Prostate gland (tissue), 2 donors: ENCODE results near the gene ENOX1. TPM values are rescaled to one million over a fixed set of nuclear protein-coding genes. Genes with fewer than 3 reads are reported as not detected.
A peak's percentile ranks its signal among the peaks of the same experiment; 100 is the strongest.

ENCODE experiments used
- DNase-seq: peaks from one replicate; pipeline ENCODE4 v3.0.0-alpha.2; 2019; ENCODE audit warnings: low spot score
- H3K27ac ChIP-seq, 2 donors: fragments of 200-600 bp; sonication (generic); 2 replicates each; pipeline ENCODE4 v1.5.1; 2017 to 2019
- H3K27me3 ChIP-seq: fragments of 200-600 bp; sonication (generic); replicated peaks from 2 replicates; pipeline ENCODE4 v1.5.1; 2019; ENCODE audit not compliant: insufficient read depth
- H3K36me3 ChIP-seq, 2 donors: fragments of 200-600 bp; sonication (generic); 1 replicate in 1 of 2; 2 replicates in 1 of 2; pipeline versions ENCODE4 v1.5.1 to v1.8.1; 2017 to 2019
- H3K4me1 ChIP-seq: fragments of 200-600 bp; sonication (generic); replicated peaks from 2 replicates; pipeline ENCODE4 v1.5.1; 2019
- H3K4me3 ChIP-seq, 2 donors: fragments of 200-600 bp; sonication (generic); 2 replicates each; pipeline ENCODE4 v1.5.1; 2017 to 2019
- H3K9me3 ChIP-seq: fragments of 200-600 bp; sonication (generic); 2 replicates; pipeline ENCODE4 v1.5.1; 2017
- CTCF ChIP-seq, 4 experiments: fragments of 200-600 bp in 2 of 4; fragments of 450-650 bp in 2 of 4; sonication (generic) in 2 of 4; IDR thresholded peaks; 1 replicate in 3 of 4; 2 replicates in 1 of 4; pipeline ENCODE4 v1.5.1; 2016 to 2019; ENCODE audit warnings: antibody characterized with exemption in 4 of 4, mild to moderate bottlenecking in 2 of 4, moderate library complexity in 2 of 4
- POLR2A ChIP-seq: fragments of 450-650 bp; IDR thresholded peaks from one replicate; pipeline ENCODE4 v1.6.1; 2016; ENCODE audit warnings: antibody characterized with exemption, mild to moderate bottlenecking
- POLR2AphosphoS5 ChIP-seq: sonication (generic); formaldehyde crosslinking; IDR thresholded peaks from one replicate; pipeline ENCODE4 v1.6.1; 2017; ENCODE audit warnings: antibody characterized with exemption
- WGBS: methylation state at CpG from one replicate; pipeline ENCODE4 v1.1.5; 2018; 5-methylcytosine and 5-hydroxymethylcytosine counted together
- intact Hi-C: fragments of 100-400 bp; cut with DNase I; formaldehyde crosslinking; loops from one replicate; pipeline ENCODE4 v1.14.2; 2022
- total RNA-seq, 2 donors: library from RNA; depleted of rRNA; stranded (reverse); fragments of >200 nt; gene quantifications; one replicate each; pipeline ENCODE4 v1.1.0, GENCODE V29; 2016

The ENOX1 gene
- total RNA-seq, 2 donors from 2014 or later: 4.5 to 5.3 TPM

GRCh38 chr13:43640476-43640875 lies 146.3 kb downstream of the ENOX1 start:
- Histone ChIP-seq H3K9me3 (no peaks in the 10 kb centered on the region), H3K36me3 (no peaks in the 10 kb centered on the region), H3K4me3 (no peak overlapping the region), H3K27ac (no peak overlapping the region), H3K4me1 (no peaks in the 10 kb centered on the region), H3K27me3 (no peaks in the 10 kb centered on the region)
- no peak for TF ChIP-seq POLR2AphosphoS5
- TF ChIP-seq POLR2A: no peak
- TF ChIP-seq CTCF (IDR thresholded peaks at IDR 0.05): no peak
- intact Hi-C loops: no loop called here
- 91% methylated on average over 1 of the region's 1 CpG for WGBS
- DNase-seq: no peak

- Histone ChIP-seq H3K27ac (no peak overlapping the region), H3K36me3 (no peaks in the 10 kb centered on the region), H3K4me3 (no peak overlapping the region), H3K27me3 (no peaks in the 10 kb centered on the region), H3K9me3 (no peaks in the 10 kb centered on the region), H3K4me1 (no peaks in the 10 kb centered on the region)
- no peak for TF ChIP-seq CTCF (IDR thresholded peaks at IDR 0.05)
- no peak for TF ChIP-seq POLR2A
- TF ChIP-seq POLR2AphosphoS5: no peak
- DNase-seq: peak; percentile 5
- WGBS: 38% methylated on average over 3 of the region's 3 CpGs
- intact Hi-C loops: no loop called here
Observed at GRCh38 chr13:43631106-43631505, 155.7 kb downstream of the ENOX1 start.

- no peak for DNase-seq
- Histone ChIP-seq H3K27ac (no peak overlapping the region), H3K4me1 (no peaks in the 10 kb centered on the region), H3K4me3 (no peak overlapping the region), H3K9me3 (no peaks in the 10 kb centered on the region), H3K36me3 (no peaks in the 10 kb centered on the region), H3K27me3 (no peaks in the 10 kb centered on the region)
- WGBS: 99% methylated on average over 3 of the region's 3 CpGs
- intact Hi-C loops: no loop called here
- TF ChIP-seq POLR2A (no peak), CTCF (IDR thresholded peaks at IDR 0.05) (no peak), POLR2AphosphoS5 (no peak)
Observed at GRCh38 chr13:43629691-43630480, 156.9 kb downstream of the ENOX1 start.

GRCh38 chr13:43626994-43627393 lies 159.8 kb downstream of the ENOX1 start:
- H3K36me3 ChIP-seq: no peaks in the 10 kb centered on the region
- WGBS: 98% methylated on average over 2 of the region's 2 CpGs
- TF ChIP-seq CTCF (IDR thresholded peaks at IDR 0.05): no peak
- no peak for TF ChIP-seq POLR2A
- no peak for TF ChIP-seq POLR2AphosphoS5
- no peak for DNase-seq
- H3K9me3 ChIP-seq: no peaks in the 10 kb centered on the region
- no peak overlapping the region for H3K4me3 ChIP-seq
- no peaks in the 10 kb centered on the region for H3K27me3 ChIP-seq
- no peaks in the 10 kb centered on the region for H3K4me1 ChIP-seq
- intact Hi-C loops: no loop called here
- no peak overlapping the region for H3K27ac ChIP-seq

GRCh38 chr13:43614063-43614462 lies 172.7 kb downstream of the ENOX1 start:
- DNase-seq: no peak
- H3K27ac ChIP-seq: no peak overlapping the region
- no peaks in the 10 kb centered on the region for H3K4me1 ChIP-seq
- H3K4me3 ChIP-seq: no peak overlapping the region
- intact Hi-C loops: no loop called here
- H3K36me3 ChIP-seq: no peaks in the 10 kb centered on the region
- no peaks in the 10 kb centered on the region for H3K27me3 ChIP-seq
- no peaks in the 10 kb centered on the region for H3K9me3 ChIP-seq
- TF ChIP-seq POLR2AphosphoS5 (no peak), CTCF (IDR thresholded peaks at IDR 0.05) (no peak), POLR2A (no peak)
